ENCODE measurements around the gene MGAT3.

GRCh38 chr22:39459681-39460080 is 2.9 kb downstream of the MGAT3 start:
- TF ChIP-seq CTCF (IDR thresholded peaks at IDR 0.05) (no peak), POLR2A (IDR thresholded peaks at IDR 0.05) (no peak)

All from thyroid gland (tissue), 4 donors.